Stimulated activated CD4-positive, alpha-beta T cell treated with anti-CD3 and anti-CD28 coated beads, Interleukin-4, amount 100 ng/mL, for 1 hour (primary cell): ENCODE measurements around the gene STEAP3.
"Not testable (repeated sequence)": the region's sequence is repeated elsewhere in the genome, so short reads cannot be mapped to it uniquely, and the experiment has no call there.

Experiments
- DNase-seq: peaks from one replicate; pipeline ENCODE4 v3.0.0-alpha.2; 2020

The STEAP3 gene

DNA sequence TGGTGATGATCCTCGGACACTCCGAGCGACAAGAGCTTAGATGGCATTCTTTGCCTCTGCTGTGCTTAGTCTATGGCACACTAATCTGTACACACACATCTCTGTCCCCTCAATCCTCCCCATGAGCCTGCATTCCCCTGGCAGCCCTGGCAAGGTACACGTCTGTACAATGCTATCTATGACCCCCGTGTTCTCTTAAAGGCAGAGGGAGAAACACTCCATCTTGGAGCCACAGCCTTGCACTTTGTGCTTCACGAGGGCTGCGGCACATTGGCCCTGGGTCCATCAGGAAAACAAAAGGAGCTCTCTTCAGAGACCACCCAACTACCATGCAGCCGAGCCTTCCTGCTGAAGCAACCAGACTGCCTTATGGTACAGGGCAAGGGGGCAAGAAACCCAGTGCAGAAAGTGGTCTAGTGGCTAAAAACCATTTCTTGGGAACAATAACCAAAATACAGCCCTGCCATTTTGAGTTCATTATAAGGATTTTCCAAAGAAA, 42.5 kb downstream of the STEAP3 start:
- no peak for DNase-seq

DNA sequence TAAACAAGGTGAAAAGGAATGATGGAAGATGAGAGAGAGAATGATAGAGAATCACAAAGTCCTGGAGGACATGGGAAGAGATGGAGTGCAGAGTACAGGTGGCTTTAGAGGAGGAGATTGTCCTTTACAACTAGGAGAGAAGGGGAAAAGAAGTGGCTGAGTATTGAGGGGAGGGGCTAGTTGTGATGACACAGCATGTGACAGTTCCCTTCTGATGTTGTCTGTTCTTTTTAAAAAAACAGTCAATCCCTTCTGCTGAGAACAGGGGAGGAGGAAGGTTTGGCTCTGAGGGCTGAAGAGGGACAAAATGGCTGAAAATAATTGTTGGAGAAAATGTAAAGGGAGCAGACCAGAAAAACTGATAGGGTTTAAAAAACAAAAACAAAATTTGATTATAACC, 44.0 kb downstream of the STEAP3 start:
- no peak for DNase-seq

DNA sequence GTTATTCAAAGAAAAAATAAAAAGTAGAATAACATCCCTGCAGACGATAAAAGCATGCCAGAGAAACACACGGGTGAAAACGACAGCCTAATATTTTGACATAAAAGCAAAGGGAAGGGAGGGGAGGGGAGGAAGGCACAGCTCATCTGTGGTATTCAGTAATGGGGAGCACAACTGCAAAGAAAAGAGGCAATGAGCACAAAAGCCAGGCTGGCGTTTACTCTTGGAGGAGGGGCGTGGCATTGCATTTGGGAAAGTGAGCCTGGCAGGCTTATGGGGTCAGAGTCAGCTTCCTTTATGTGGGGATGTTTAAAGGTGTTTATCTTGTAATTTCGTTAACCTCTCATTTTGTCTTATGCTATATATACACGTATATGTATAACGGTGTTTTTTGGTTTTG, 53.2 kb downstream of the STEAP3 start:
- no peak for DNase-seq

DNA sequence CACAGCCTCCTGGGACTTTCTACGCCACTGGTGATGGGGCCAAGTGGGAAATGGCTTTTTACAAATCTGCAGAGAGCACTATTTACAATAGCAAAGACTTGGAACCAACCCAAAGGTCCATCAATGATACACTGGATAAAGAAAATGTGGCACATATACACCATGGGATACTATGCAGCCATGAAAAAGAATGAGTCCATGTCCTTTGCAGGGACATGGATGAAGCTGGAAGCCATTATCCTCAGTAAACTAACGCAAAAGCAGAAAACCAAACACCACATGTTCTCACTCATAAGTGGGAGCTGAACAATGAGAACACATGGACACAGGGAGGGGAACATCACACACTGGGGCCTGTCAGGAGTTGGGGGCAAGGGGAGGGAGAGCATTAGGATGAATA, 54.8 kb downstream of the STEAP3 start:
- DNase-seq = not testable (repeated sequence)

DNA sequence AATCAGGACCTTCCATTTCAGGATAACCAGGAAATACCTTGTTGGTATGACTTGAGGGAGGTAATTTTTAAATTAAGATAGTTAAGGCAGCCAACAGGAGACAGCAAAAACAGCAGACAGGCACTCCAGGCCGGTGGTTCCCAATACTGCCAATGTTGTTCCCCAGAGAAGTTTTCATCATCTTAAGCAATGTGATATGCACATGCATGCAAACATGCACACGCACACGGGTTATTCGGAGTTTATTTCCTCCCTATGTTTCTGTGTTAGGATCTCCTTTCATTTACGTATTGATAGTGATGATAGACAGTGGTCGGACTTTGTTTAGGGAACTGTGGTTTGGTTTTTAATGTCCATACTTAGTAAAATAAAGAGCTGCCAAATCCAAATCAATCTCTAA, 55.3 kb downstream of the STEAP3 start:
- DNase-seq = no peak

DNA sequence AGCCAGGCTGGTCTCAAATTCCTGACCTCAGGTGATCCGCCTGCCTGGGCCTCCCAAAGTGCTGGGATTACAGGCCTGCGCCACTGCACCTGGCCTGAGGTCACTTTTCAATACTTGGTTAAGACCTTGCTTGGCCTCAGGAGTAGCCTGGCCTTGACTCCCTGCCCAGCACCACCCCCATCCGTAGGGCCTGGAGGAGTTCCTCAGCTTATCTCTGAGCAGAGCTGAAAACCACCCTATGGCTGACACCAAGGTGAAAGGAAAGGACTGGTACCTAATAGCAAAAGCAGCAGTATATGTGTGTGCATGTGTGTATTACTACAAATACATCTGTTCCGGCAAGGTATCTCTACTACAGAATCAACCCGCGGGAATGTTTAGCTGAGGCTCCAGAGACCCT, 56.0 kb downstream of the STEAP3 start:
- no peak for DNase-seq

DNA sequence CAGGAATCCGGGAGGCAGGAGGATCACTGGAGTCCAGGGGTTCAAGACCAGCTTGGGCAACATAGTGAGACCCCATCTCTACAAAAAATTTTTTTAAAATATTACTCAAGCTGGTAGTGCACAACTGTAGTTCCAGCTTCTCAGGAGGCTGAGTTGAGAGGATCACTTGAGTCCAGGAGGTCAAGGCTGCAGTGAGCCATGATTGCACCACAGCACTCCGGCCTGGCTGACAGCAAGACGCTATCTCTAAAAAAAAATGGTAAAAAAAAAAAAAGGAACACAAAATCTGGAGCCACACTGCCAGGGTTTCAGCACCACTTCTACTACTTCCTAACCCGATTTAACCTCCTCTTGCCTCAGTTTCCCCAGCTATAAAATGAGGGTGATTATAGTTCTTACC, 57.0 kb downstream of the STEAP3 start:
- no peak for DNase-seq

DNA sequence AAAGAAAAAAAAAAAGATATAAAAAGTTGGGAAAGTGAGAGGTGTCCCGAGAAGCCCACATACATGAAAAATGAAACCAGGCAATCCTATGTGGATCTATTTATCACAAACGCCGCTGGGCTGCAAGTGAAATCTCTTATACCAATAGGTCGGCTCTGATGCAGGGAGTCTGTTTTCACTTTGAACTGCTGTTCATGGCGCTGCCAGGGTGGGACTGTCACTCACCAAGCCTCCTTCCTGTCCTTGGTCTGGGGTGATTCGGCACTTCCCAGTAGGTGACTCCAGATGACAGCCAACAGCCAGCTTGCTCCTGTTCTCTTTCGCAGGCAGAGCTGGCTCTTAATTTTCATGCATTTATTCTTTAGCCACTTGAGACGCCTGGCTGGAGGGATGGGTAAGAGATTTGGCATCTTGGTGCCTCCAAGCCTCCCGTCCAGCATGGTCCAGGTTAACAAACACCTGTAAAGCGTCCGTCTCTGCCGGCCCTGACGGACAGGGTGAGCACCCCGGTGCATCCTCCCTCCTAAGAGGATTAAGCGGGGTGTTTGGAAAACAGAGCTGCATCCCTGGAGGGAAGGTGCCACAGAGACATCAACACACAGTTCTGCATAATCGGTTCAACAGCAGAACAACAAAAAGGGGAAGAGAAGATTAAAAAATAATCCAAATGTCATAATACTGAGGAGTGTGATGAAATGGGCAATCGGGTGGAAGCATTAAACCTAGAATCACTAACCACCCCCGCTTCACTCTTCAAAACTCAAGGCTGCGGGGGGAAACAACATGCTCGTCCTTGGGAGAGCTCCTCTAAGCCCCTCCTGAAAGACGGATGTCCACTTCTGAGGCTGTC, 58.7 kb downstream of the STEAP3 start:
- DNase-seq = no peak

DNA sequence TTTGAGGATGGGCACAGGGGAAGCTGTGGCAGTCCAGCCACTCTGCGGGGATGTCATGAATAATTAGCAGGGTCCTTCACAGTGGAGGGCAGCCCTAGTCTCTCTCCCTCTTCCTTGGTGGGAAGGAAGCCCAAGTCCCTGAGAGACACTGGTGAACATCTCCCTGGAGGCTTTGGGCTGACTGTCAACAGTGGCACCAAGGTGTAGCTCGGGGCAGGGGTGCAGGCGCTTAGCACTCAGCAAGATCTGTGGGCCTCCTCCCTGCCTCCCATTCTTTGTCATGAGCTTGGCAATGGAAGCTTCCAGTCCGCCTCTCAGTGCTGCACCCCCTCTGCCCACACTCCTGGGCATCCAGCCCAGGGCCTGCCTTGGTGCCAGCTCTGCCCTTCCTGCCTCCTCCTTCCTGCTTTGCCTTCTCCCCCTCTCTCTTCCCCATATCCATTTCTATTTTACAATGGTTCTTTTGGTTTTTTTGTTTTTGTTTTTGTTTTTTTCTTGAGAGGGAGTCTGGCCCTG, 59.4 kb downstream of the STEAP3 start:
- DNase-seq = no peak

DNA sequence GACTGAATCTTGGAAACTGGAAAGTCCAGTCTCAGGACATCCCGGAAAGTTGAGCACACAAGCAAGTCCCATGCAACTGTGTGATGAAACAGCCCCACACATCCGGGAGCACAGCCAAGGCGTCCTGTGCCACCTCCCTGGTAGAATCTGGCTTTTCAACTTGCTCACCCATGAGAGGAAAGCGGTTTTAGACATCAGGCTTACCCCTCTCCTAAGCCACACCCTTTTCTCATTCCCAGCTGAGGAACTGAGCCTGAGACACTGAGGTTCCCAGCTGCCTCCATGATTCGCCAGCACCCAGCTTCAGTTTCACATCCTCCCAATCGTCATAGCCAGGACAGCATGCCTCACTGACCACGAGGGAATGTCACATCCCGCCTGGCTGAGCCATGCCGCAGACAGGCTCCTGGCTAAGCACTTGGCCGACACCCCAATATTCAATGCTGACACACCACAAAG, 60.3 kb downstream of the STEAP3 start:
- no peak for DNase-seq

DNA sequence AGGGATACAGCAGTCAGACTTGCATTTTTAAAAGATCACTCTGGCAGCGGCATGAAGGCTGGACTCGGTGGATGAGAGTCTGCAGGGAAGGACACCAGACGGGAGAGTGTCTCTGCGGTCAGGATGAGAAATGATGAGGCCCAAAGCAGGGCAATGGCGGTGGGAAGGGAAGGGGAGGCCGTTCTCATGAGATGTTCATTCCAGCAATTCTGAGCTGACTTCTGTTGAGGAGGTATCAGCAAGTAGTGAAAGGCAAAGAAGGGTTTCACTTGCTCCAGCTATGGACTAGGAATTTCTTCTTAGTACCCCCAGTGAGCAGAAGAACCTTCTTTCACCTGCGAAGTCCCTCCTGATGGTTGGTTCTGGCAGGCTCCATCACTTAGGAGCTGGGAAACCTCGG, 63.0 kb downstream of the STEAP3 start:
- DNase-seq = no peak

DNA sequence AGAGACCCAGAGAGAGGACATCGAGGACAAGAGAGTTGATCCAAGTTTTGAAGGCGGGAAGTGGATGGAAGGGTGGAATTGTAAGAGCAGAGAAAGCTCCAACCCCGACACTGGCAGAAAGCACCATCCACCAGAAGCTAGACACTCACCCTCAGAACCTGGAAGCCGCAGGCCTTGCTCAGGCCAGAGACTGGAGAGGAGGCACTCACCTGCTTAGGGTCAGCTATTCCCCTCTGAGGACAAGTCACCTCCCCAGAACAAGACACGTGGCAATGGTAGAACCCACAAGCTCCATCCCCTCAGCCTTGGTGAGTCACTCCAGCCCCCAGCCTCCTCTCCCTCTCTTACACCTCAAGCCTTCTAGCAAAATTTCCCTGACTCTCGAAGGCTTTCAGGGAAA, 64.9 kb downstream of the STEAP3 start:
- DNase-seq = no peak

DNA sequence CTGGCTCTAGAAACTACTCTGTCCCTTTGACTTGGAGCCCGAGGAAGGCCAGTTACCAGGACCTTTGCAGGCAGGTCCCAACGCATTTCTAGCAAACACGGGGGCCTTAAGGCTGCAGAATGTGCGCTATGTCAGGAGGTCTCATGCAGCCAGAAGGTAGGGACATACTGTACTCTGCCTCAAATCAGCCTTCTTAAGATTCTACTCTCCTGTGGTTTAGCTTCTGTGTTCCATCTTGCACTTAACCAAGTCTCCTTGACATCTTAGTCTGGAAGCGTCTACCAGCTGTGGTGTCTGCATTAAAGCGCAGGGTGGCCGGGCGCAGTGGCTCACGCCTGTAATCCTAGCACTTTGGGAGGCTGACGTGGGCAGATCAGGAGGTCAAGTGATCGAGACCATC, 65.5 kb downstream of the STEAP3 start:
- DNase-seq = no peak

DNA sequence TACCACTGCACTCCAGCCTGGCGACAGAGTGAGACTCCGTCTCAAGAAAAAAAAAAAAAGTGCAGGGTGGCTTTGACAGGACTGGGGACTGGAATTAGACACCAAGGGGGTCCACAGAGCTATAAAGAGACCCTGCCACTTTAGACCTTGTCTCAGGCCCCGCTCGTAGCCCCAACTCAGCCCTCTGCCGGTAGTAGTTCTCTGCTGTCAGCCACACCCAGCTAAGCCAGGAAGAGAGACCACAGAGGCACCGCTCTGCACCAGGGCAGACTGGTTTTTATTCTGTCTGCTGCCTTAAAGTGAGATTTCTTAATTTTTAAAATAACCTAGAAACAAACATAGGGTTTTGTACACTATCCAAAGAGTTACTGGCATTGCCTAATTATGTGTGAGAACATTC, 66.0 kb downstream of the STEAP3 start:
- DNase-seq = no peak

DNA sequence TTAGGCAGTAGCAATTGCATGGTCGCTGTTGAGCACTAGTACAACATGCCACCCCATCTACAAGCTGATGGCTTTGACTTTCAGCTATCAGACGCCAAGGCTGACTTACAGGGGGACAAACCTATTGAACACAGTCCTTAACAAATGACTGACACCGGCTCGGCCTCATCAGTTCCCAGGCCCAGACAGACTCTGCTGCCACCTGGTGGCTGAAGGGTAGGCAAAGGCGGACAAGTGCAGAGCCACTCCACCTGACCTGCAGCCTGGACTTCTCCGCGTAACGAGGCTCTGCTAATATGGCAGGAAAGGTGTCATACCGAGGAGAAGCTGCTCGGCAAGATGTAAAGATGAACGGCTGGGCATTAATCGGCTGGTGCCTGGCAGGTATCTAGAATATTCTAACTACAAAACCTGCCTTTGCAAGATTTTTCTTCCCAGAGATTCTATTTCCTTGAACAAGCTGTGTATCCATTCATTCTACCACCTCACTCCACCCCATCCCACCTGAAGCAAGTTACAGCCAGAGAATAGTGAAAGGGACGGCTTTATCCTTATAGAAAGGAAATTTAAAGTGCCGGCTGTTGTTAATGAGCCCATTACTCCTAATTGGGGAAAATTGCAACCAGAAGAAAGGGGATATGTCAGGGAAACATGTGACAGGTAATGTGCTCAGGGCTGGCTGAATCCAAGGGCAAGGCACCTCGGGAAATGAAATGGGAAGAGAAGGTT, 67.4 kb downstream of the STEAP3 start:
- DNase-seq = peak; percentile 65

DNA sequence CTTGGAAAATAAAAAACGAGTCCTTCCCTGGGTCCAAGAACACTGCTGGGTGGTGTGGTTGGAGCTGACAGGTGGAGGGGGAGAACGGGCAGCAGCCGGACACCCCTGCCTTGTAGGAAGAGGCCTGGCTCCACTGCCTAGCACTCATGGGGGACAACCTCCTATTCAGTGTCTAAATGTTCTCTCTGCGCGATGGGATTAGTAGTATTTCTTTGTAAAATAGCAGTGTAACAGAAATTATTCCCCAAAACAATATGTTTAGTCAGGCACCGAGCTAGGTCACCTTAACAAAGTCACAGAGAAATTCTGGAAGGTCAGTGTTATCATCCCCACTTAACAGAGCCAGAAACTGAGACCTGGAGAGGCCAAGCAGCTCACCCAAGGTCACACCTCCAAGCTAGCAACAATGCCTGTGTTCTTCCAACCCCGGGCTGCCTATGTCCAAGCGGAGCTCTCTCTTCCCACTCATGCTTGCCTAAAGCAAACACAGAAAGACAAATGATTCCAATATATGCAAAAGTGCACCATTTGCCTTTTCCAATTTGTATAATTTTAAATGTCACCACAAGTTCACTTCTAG, 68.0 kb downstream of the STEAP3 start:
- no peak for DNase-seq

DNA sequence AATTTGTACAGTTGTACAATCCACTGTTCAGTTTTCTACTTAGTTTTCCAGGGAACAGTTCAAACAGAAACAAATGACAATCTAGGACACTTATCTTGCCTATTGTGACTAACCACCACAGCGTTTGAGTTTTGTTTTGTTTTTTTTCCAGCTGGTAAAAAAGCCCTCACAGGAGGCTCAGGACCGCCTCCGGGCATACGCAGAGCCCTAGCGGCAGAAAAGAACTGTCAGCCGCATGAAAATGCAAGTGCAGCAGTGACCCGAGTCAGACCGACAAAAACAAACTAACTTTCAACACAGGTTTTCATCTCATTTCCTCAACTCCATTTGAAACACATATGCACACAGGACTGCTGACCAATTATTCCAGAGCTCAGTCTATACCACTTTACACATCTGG, 68.6 kb downstream of the STEAP3 start:
- DNase-seq = no peak

DNA sequence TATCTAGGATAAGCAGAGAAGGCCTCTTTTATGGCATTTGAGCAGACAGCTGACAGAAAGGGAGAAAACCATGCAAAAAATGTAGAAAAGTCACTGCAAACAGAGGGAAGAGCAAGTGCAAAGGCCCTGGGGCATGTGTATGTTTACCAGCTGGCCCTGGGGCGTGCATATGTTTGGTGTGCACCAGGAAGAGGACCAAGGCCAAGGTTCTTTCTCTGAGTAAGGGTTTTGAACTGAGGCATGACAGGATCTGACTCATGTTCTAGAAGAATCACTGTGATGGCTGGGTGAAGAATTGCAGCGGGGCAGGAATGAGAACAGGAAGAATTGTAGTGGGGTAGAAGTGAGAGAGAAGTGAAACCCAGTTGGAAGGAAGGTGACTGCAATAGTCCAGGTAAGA, 69.6 kb downstream of the STEAP3 start:
- DNase-seq = no peak

DNA sequence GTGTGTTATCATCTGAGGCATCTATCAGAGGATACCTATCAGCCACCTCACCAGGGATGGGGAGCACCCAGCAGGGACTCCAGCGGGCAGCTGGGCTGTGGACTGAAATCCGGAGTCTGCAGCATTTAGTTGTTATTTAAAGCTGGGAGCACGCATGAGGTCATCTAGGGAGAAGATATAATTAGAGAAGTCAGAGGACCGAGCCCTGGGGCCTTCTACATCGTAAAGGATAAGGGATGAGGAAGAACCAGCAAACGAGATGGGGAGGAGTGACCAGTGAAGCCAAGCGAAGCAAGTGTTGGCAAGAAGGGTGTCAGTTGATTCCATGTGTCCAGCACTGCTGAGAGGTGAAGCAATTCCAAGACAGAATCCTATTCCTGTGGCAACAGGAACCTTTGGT, 70.3 kb downstream of the STEAP3 start:
- no peak for DNase-seq

DNA sequence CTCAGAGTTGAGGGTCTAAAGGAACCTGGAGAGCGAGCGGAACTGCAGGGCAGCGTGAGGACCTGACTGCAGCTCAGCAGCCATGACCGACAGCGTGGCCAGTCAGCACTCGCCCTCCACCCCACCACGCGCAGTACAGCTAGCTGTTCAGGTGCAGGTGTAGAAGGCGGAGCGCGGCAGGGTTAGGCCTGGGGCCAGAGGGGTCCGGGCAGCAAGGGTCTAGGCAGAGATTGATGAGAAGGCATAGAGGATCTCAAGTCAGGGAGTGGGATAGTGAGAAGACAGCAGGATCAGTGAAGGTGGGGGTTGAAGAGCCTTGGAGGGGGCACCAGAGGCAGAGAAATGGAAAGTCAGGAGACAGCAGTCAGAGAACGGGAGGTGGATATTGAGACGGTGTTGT, 71.0 kb downstream of the STEAP3 start:
- no peak for DNase-seq

DNA sequence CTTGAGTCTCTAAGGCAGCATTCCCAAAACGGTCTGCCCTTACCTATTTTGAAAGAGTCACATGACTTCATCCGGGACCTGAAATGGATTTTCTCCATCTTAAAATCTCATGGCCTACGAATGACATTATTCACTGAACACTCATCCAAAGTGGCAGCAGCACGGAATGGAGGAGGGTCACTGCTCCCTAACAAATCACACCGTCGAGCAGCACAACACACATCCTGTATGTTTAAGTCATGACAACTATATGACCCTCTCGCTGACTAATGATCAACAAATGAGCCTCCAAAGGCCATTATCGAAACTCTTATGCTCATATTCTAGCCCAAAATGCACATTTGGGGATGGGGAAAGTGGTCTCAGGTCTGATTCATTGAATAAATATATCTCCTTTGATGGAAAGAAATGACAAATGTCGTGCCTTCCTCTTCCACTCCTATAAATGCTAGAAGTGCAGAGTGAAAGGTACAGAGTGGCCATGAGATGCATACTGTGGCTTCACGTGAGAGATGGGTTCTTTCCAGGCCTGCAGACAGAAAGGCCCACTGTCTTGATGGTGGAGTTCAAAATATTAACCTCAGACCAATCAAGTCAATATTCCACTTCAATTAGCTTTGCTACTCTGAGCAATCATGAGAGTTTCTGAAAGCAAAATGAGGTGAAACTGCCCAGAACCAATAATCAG, 72.2 kb downstream of the STEAP3 start:
- DNase-seq = no peak

DNA sequence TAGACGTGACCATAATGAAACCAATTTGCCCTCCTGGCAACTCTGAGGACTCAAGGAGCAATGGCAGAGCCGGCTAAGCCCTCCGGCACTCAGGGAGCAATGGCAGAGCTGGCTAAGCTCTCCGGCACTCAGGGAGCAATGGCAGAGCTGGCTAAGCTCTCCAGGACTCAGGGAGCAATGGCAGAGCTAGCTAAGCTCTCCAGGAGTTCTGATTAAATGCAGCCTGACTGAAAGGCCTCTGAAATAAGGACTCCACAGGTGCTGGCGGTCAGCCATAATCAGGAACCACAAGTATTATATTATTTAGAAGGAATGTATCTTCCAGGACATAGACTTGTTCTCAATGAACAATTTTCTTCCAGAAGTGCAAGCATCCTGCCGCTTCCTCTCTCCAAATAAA, 77.8 kb downstream of the STEAP3 start:
- DNase-seq = no peak

DNA sequence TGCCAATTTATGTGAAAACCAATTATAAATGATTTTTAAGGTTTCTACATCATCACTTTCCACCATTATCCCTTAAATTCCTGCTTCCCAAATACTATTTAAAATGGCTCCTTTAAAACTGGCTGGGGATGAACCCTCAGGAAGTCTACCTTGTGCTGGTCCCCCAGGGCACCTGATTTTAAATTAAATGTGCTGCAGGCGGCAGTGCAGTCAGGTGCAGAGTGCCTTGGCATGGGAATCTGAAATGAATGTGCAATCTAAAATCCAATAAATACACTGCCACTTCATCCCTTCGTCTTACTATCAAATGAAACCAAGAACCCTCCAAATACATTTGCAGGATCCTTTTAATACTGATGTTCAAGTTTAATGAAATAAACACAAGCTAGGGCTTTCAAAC, 81.2 kb downstream of the STEAP3 start:
- no peak for DNase-seq
